ENCODE measurements around the gene PVALEF. TPM values are rescaled to one million over a fixed set of nuclear protein-coding genes. Genes with fewer than 3 reads are reported as not detected.

PVALEF gene
- total RNA-seq, 2 donors from 2014 or later, result not detected

DNA sequence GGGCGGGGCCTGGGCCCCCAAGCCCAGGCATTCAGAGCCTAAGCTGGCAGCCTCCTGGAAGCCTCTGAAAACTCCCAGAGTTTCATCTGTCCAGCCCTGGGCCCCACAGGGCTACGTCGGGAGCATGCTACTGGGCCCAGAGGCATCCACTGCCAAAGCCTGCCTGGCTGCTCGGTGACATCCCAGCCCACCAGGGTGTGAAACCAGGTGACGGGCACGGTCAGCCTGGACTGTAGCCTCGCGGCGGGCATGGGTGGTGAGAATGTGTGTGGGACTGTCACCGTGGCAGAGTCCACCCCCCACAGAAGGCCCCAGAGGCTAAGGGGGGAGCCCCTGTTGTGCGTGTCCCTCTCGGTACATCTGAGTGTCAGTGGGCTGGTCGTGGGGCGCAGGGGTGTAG, 26.3 kb downstream of the PVALEF start:
- Histone ChIP-seq H3K36me3 (no peaks in the 10 kb centered on the region), H3K27ac (no peak overlapping the region), H3K4me1 (no peaks in the 10 kb centered on the region), H3K9ac (ENCODE audit: low read depth in 2 of 2, low read length in 2 of 2) (no peak overlapping the region), H3K9me3 (no peaks in the 10 kb centered on the region), H3K27me3 (no peaks in the 10 kb centered on the region), H3K4me3 (no peak overlapping the region)
- TF ChIP-seq, protein P1, sequence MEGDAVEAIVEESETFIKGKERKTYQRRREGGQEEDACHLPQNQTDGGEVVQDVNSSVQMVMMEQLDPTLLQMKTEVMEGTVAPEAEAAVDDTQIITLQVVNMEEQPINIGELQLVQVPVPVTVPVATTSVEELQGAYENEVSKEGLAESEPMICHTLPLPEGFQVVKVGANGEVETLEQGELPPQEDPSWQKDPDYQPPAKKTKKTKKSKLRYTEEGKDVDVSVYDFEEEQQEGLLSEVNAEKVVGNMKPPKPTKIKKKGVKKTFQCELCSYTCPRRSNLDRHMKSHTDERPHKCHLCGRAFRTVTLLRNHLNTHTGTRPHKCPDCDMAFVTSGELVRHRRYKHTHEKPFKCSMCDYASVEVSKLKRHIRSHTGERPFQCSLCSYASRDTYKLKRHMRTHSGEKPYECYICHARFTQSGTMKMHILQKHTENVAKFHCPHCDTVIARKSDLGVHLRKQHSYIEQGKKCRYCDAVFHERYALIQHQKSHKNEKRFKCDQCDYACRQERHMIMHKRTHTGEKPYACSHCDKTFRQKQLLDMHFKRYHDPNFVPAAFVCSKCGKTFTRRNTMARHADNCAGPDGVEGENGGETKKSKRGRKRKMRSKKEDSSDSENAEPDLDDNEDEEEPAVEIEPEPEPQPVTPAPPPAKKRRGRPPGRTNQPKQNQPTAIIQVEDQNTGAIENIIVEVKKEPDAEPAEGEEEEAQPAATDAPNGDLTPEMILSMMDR (IDR thresholded peaks at IDR 0.05), result no peak
- DNase-seq, result no peak
- intact Hi-C loops (cut with DNase I), result no loop called here

DNA sequence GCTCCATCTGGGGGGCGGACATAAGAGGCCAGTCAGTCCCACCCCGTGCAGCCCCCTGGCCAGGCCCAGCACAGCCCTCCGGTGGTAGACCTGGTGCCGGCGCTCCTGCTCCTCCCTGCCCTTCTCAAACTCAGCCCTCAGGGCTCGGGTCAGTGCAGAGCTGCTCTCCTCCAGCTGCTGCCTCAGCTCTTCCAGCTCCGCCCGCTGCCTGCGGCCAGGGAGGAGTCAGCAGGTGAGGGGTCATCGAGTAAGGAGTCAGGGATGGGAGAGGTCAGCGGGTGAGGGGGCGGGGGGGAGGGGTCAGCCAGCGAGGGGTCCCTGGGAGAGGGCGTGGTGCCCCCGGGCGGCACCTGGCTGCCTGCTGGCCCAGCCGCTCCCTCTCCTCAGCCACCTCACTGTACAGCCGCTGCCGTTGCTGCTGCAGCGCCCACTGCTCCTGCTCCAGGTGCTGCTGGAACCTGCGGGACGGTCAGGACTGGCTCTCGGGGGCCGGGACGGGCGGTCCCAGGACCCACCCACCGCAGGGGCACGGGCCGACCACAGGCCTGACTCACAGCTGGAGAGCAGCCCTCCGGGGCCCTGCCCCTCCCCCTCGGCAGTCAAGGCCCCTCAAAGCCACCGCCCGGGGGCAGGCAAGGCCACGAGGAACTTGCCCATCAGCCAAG, 27.2 kb downstream of the PVALEF start:
- Histone ChIP-seq H3K36me3 (no peaks in the 10 kb centered on the region), H3K9me3 (no peaks in the 10 kb centered on the region), H3K9ac (ENCODE audit: low read depth in 2 of 2, low read length in 2 of 2) (no peak overlapping the region), H3K27me3 (no peaks in the 10 kb centered on the region), H3K27ac (no peak overlapping the region), H3K4me3 (no peak overlapping the region), H3K4me1 (no peaks in the 10 kb centered on the region)
- TF ChIP-seq, protein P1 (IDR thresholded peaks at IDR 0.05), result no peak
- intact Hi-C loops (cut with DNase I), result no loop called here
- no peak for DNase-seq

DNA sequence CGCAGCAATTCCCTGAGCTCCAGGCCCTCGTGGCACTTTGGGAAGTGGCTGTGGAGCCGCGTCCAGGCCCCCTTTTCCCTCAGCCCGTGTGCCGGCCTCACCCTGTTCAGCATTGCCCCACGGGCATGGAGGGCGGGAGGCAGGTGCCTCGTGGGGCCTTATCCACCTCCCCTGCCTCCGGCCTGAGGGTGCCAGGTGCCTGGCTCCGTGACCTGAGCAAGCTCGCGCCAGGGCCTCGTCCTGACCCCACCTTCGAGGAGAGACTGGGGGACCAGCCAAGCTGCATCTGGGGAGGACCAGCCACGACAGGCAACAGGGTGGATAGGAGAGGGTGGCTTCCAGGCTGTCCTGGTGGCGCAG, 27.7 kb downstream of the PVALEF start:
- no peaks in the 10 kb centered on the region for H3K36me3 ChIP-seq

DNA sequence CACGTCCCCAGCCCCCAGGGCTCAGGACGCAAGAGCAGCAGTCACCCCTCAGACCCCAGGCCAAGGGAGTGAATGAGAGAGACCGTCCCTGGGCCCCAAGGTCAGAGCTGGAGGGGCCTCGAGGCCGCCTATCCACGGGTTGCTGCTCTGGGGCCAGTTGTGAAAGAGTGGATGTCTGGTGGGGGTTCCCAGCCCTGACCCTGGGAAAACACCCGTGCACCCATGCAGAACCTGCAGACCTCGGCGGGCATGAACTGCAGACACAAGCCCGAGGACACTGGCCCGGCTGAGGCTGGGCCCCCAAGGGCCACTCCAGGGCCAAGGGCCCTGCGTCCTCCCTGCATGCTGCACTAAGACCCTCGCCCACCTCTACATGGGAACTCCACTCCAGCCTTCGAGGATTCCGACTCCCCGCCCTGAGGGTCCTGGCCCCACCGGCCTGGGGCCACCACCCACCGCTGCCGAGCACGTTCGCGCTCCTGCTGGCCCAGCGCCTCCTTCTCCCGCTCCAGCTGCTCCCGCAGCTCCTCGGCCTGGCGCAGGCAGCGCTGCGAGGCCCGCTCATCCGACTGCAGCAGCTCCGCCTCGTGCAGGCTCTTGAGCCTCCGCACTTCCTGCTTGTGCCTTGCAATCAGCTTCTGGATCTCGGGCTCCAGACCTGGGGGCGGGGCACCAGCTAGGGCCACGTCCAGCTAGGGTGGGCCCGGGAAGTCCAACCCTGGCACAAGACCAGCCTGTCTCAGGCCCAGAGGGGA, 28.3 kb downstream of the PVALEF start:
- H3K9ac ChIP-seq (ENCODE audit: low read depth in 2 of 2, low read length in 2 of 2), result no peak overlapping the region
- no peak overlapping the region for H3K27ac ChIP-seq
- no peak for DNase-seq
- H3K27me3 ChIP-seq, result no peaks in the 10 kb centered on the region
- no peaks in the 10 kb centered on the region for H3K9me3 ChIP-seq
- H3K4me1 ChIP-seq, result no peaks in the 10 kb centered on the region
- intact Hi-C loops (cut with DNase I), result no loop called here
- no peaks in the 10 kb centered on the region for H3K36me3 ChIP-seq
- no peak overlapping the region for H3K4me3 ChIP-seq
- TF ChIP-seq, protein P1 (IDR thresholded peaks at IDR 0.05), result no peak

More for the DNA sequence above, 27.7 kb downstream of the PVALEF start:
- H3K4me1 ChIP-seq, result no peaks in the 10 kb centered on the region
- no peak overlapping the region for H3K27ac ChIP-seq
- TF ChIP-seq, protein P1 (IDR thresholded peaks at IDR 0.05), result no peak
- no peak overlapping the region for H3K4me3 ChIP-seq
- H3K27me3 ChIP-seq, result no peaks in the 10 kb centered on the region
- intact Hi-C loops (cut with DNase I), result no loop called here
- DNase-seq, result no peak
- H3K9ac ChIP-seq (ENCODE audit: low read depth in 2 of 2, low read length in 2 of 2), result no peak overlapping the region
- no peaks in the 10 kb centered on the region for H3K9me3 ChIP-seq

DNA sequence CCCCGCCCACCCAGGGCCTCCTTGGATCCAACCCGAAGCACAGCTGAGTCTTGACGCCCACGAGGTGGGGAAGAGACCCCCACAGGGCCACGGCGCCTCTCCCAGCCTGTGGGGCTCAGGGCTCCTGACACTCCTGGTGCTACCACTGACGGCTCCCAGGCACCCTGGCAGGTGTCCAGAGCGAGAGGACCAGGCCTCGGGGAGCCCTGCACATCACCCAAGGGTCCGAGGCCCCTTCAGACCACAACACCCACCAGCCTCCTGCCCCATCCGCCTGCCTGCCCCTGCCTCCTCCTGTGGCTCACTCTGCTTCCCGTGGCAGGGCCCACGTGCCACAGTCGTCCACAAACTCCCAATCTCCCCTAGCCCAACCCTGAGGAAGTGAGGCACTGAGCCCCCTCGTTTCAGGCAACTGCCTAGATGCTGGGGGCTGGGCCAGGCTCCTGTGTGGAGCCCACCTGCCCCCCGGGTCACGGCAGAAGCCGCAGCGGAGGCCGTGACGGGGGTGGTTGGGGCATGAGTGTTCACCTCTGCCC, 29.0 kb downstream of the PVALEF start:
- Histone ChIP-seq H3K4me1 (no peaks in the 10 kb centered on the region), H3K9ac (ENCODE audit: low read depth in 2 of 2, low read length in 2 of 2) (no peak overlapping the region), H3K36me3 (no peaks in the 10 kb centered on the region), H3K27ac (no peak overlapping the region), H3K9me3 (no peaks in the 10 kb centered on the region), H3K27me3 (no peaks in the 10 kb centered on the region), H3K4me3 (no peak overlapping the region)
- no peak for DNase-seq
- intact Hi-C loops (cut with DNase I), result no loop called here
- TF ChIP-seq, protein P1 (IDR thresholded peaks at IDR 0.05), result no peak

Measured in colonic mucosa (tissue), 4 donors.